COLO668 (cell line): ENCODE measurements around the gene TNFAIP1.
"Not testable (repeated sequence)": the region's sequence is repeated elsewhere in the genome, so short reads cannot be mapped to it uniquely, and the experiment has no call there.

Source experiments
- DNase-seq: peaks from one replicate; lab custom pipeline; 2025; ENCODE audit not compliant: unreplicated experiment; lab: John Stamatoyannopoulos, UW

The TNFAIP1 gene

GRCh38 chr17:28324267-28324745 lies 11.3 kb upstream of the TNFAIP1 start:
- no peak for DNase-seq

GRCh38 chr17:28324781-28325180 lies 10.8 kb upstream of the TNFAIP1 start:
- no peak for DNase-seq

GRCh38 chr17:28325211-28325610 lies 10.3 kb upstream of the TNFAIP1 start:
- no peak for DNase-seq

- peak; percentile 12 for DNase-seq
Observed at GRCh38 chr17:28326114-28326513, 9.4 kb upstream of the TNFAIP1 start.

- DNase-seq, result no peak
Observed at GRCh38 chr17:28327031-28327607, 8.4 kb upstream of the TNFAIP1 start.

GRCh38 chr17:28327709-28328108 lies 7.9 kb upstream of the TNFAIP1 start:
- no peak for DNase-seq

- DNase-seq, result no peak
Observed at GRCh38 chr17:28328325-28328724, 7.2 kb upstream of the TNFAIP1 start.

GRCh38 chr17:28330671-28331070 lies 4.9 kb upstream of the TNFAIP1 start:
- no peak for DNase-seq

- no peak for DNase-seq
Observed at GRCh38 chr17:28331891-28332420, 3.6 kb upstream of the TNFAIP1 start.

- DNase-seq, result no peak
Observed at GRCh38 chr17:28333083-28333746, 2.3 kb upstream of the TNFAIP1 start.

- no peak for DNase-seq
Observed at GRCh38 chr17:28334171-28334570, 1.4 kb upstream of the TNFAIP1 start.

- peak; percentile 12 for DNase-seq
Observed at GRCh38 chr17:28334666-28335200, 828 bp upstream of the TNFAIP1 start.

- DNase-seq, result peak; percentile 26
Observed at GRCh38 chr17:28335959-28336871, 654 bp downstream of the TNFAIP1 start.

GRCh38 chr17:28338056-28338768 lies 2.7 kb downstream of the TNFAIP1 start:
- no peak for DNase-seq

- DNase-seq, result not testable (repeated sequence)
Observed at GRCh38 chr17:28338769-28339212, 3.2 kb downstream of the TNFAIP1 start.

- no peak for DNase-seq
Observed at GRCh38 chr17:28339431-28339830, 3.9 kb downstream of the TNFAIP1 start.

GRCh38 chr17:28340374-28340773 lies 4.8 kb downstream of the TNFAIP1 start:
- DNase-seq, result no peak

- no peak for DNase-seq
Observed at GRCh38 chr17:28341516-28341915, 6.0 kb downstream of the TNFAIP1 start.

GRCh38 chr17:28342313-28342712 lies 6.8 kb downstream of the TNFAIP1 start:
- no peak for DNase-seq

- DNase-seq, result no peak
Observed at GRCh38 chr17:28343491-28343932, 8.0 kb downstream of the TNFAIP1 start.
